ENCODE data around the gene NRXN2. TPM values are rescaled to one million over a fixed set of nuclear protein-coding genes. Genes with fewer than 3 reads are reported as not detected.

The NRXN2 gene
- total and polyA plus RNA-seq, 10 of the 15 experiments (the other 5 are each of a cell fraction or from before 2014, with no cell fraction given): 0.03 to 1.4 (median 0.23) TPM

- in situ Hi-C loops (cut with MboI) (no loop called here), intact Hi-C loops (cut with micrococcal nuclease; ENCODE audit: unreplicated experiment) (no loop called here)
- ATAC-seq (no peak), DNase-seq (ENCODE audit: low read depth, low spot score) (no peak), FAIRE-seq (no peak)
- H3K27me3 ChIP-seq (replicated peaks in 1 of 2; ENCODE audit: control insufficient read depth in 2 of 2, insufficient read depth in 2 of 2, low read length in 1 of 2): peaks cover 6 to 10% of the 10 kb centered on the region in 2 experiments; a peak in 3 of 4 replicates
- no peak overlapping the region for H2AFZ ChIP-seq (ENCODE audit: control insufficient read depth, low read depth, low read length)
- H3K36me3 ChIP-seq (ENCODE audit: control insufficient read depth in 2 of 2, insufficient read depth in 2 of 2, low read length in 1 of 2): no peaks in the 10 kb centered on the region
- no peak overlapping the region for H3K9ac ChIP-seq (ENCODE audit: control insufficient read depth, insufficient read depth, low read length)
- H3K4me1 ChIP-seq (ENCODE audit: control insufficient read depth, insufficient read depth, low read length): peaks cover 7% of the 10 kb centered on the region
- no peaks in the 10 kb centered on the region for H3K79me2 ChIP-seq (ENCODE audit: control insufficient read depth, insufficient read depth, low read length)
- 71% methylated on average over 19 of the region's 19 CpGs for WGBS (ENCODE audit: insufficient coverage, insufficient replicate concordance, low lambda C conversion rate, missing lambda C conversion rate)
- ChIA-PET POLR2A (no interaction called here), CTCF (no interaction called here), RAD21 (ENCODE audit: unreplicated experiment) (no interaction called here), SMC1A (ENCODE audit: uncharacterized antibody, unreplicated experiment) (no interaction called here)
- BruUV-seq (replicated peaks): no TSS peak
- no peaks in the 10 kb centered on the region for H3K9me3 ChIP-seq (replicated peaks; ENCODE audit: control insufficient read depth, insufficient read depth, low read length)
- no peak overlapping the region for H3K4me3 ChIP-seq
- no peak overlapping the region for H3K4me2 ChIP-seq (ENCODE audit: control insufficient read depth, insufficient read depth)
- H3K27ac ChIP-seq (ENCODE audit: control insufficient read depth, insufficient read depth): no peak overlapping the region
- H4K20me1 ChIP-seq (ENCODE audit: control insufficient read depth, insufficient read depth): no peaks in the 10 kb centered on the region
- TF ChIP-seq RBBP5 (conservative IDR thresholded peaks at IDR 0.05) (no peak), TARDBP (IDR thresholded peaks at IDR 0.05; ENCODE audit: borderline replicate concordance) (no peak), TCF12 (IDR thresholded peaks at IDR 0.05; ENCODE audit: low read depth, low read length) (no peak), CHD4 (IDR thresholded peaks at IDR 0.05) (no peak), FOXK2 (IDR thresholded peaks at IDR 0.05) (no peak), BHLHE40 (IDR thresholded peaks at IDR 0.05; ENCODE audit: borderline replicate concordance in 1 of 2, low read depth in 2 of 2, low read length in 1 of 2) (no peak), ATF3 (IDR thresholded peaks at IDR 0.05; ENCODE audit: borderline replicate concordance, extremely low read depth, low read depth, low read length) (no peak), BMI1 (IDR thresholded peaks at IDR 0.05; ENCODE audit: borderline replicate concordance) (no peak), NR2C2 (IDR thresholded peaks at IDR 0.05; ENCODE audit: borderline replicate concordance, control insufficient read depth, insufficient read length, low read depth) (no peak), SMC3 (IDR thresholded peaks at IDR 0.05; ENCODE audit: borderline replicate concordance, low read length) (no peak), SIN3A (IDR thresholded peaks at IDR 0.05; ENCODE audit: low read depth, low read length) (no peak), HDAC2 (IDR thresholded peaks at IDR 0.05) (no peak), CREB1 (IDR thresholded peaks at IDR 0.05; ENCODE audit: low read depth) (no peak), ATF2 (IDR thresholded peaks at IDR 0.05; ENCODE audit: low read length) (no peak)
- TF ChIP-seq, protein P1, sequence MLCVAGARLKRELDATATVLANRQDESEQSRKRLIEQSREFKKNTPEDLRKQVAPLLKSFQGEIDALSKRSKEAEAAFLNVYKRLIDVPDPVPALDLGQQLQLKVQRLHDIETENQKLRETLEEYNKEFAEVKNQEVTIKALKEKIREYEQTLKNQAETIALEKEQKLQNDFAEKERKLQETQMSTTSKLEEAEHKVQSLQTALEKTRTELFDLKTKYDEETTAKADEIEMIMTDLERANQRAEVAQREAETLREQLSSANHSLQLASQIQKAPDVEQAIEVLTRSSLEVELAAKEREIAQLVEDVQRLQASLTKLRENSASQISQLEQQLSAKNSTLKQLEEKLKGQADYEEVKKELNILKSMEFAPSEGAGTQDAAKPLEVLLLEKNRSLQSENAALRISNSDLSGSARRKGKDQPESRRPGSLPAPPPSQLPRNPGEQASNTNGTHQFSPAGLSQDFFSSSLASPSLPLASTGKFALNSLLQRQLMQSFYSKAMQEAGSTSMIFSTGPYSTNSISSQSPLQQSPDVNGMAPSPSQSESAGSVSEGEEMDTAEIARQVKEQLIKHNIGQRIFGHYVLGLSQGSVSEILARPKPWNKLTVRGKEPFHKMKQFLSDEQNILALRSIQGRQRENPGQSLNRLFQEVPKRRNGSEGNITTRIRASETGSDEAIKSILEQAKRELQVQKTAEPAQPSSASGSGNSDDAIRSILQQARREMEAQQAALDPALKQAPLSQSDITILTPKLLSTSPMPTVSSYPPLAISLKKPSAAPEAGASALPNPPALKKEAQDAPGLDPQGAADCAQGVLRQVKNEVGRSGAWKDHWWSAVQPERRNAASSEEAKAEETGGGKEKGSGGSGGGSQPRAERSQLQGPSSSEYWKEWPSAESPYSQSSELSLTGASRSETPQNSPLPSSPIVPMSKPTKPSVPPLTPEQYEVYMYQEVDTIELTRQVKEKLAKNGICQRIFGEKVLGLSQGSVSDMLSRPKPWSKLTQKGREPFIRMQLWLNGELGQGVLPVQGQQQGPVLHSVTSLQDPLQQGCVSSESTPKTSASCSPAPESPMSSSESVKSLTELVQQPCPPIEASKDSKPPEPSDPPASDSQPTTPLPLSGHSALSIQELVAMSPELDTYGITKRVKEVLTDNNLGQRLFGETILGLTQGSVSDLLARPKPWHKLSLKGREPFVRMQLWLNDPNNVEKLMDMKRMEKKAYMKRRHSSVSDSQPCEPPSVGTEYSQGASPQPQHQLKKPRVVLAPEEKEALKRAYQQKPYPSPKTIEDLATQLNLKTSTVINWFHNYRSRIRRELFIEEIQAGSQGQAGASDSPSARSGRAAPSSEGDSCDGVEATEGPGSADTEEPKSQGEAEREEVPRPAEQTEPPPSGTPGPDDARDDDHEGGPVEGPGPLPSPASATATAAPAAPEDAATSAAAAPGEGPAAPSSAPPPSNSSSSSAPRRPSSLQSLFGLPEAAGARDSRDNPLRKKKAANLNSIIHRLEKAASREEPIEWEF (IDR thresholded peaks at IDR 0.05; ENCODE audit: insufficient replicate concordance, low read depth, low read length): no peak
- TF ChIP-seq, protein P2, sequence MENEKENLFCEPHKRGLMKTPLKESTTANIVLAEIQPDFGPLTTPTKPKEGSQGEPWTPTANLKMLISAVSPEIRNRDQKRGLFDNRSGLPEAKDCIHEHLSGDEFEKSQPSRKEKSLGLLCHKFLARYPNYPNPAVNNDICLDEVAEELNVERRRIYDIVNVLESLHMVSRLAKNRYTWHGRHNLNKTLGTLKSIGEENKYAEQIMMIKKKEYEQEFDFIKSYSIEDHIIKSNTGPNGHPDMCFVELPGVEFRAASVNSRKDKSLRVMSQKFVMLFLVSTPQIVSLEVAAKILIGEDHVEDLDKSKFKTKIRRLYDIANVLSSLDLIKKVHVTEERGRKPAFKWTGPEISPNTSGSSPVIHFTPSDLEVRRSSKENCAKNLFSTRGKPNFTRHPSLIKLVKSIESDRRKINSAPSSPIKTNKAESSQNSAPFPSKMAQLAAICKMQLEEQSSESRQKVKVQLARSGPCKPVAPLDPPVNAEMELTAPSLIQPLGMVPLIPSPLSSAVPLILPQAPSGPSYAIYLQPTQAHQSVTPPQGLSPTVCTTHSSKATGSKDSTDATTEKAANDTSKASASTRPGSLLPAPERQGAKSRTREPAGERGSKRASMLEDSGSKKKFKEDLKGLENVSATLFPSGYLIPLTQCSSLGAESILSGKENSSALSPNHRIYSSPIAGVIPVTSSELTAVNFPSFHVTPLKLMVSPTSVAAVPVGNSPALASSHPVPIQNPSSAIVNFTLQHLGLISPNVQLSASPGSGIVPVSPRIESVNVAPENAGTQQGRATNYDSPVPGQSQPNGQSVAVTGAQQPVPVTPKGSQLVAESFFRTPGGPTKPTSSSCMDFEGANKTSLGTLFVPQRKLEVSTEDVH (IDR thresholded peaks at IDR 0.05; ENCODE audit: low read depth, partially characterized antibody): no peak
These were observed 11.0 kb downstream of the NRXN2 start for GRCh38 chr11:64711956-64712362.
